Measurements from ENCODE around the gene PDE6C. TPM values are rescaled to one million over a fixed set of nuclear protein-coding genes. Genes with fewer than 3 reads are reported as not detected.

PDE6C gene
- total and polyA plus RNA-seq, 5 experiments from 2014 or later = 0.19 TPM; not detected in 4

DNA sequence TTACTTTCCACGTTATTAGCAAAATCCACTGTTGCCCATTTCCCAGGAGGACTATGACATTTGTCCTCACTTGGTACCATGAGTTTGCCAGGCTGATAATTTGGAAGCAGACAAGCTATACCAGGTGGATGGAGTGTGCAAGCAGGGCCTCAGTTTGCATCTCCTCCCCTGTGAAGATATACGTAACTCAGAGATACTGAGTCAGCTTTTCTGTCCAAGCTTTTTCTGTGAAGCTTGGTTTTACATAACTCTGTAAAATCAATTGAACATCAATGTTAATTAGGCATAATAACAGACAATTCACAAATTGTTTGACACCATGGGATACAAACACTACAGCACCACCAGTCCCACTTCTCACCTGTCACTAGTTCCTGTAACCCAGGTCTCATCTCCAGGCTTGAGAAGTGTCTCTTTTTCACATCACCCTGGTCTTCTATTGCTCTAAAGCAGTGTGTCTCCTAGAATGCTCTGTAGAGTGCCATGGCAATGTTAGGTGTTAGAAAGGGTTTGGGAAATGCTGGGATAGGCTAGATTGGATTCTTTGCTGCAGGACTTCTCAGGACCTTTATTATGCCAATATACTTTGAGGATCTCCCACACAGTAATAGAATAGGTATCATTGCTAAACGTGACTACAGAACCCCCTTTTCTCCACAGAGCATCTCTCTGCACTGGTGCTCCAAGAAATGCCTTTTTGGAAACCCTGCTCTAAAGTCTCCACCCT, 32.2 kb upstream of the PDE6C start:
- peaks cover 8 to 18% (median 11%) of the 10 kb centered on the region in 5 donors for H3K27me3 Mint-ChIP-seq

DNA sequence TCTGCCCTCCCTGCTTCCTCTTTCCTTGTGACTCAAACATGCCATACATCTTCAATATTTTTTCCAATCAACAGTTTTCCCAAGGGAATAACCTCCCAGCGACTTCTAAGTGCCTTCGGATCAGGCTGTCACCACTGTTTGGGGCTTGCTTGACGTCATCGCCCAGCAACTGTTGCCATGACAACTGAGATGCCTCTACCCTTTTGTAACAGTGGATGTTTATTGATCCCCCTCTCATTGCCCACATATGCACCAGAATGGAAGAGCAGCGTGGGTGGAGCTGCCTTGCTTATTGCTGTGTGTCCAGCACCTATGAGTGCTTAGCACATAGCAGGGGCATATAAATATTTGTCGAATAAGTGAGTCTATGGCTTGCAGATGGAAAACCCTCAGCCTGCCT, 31.5 kb upstream of the PDE6C start:
- peaks cover 0 to 21% (median 11%) of the 10 kb centered on the region in 9 donors for H3K9me3 Mint-ChIP-seq
- peaks cover 8 to 18% (median 11%) of the 10 kb centered on the region in 5 donors for H3K27me3 Mint-ChIP-seq
- ATAC-seq (no peak), DNase-seq (no peak)
- H3K27ac Mint-ChIP-seq = no peak overlapping the region
- no peaks in the 10 kb centered on the region for H3K4me1 Mint-ChIP-seq
- no peak overlapping the region for H3K4me3 Mint-ChIP-seq
- peaks cover 0 to 18% (median 0%) of the 10 kb centered on the region in 3 donors for H3K36me3 Mint-ChIP-seq
- POLR2A ChIA-PET = no interaction called here

More for the DNA sequence above, 32.2 kb upstream of the PDE6C start:
- Mint-ChIP-seq H3K4me1 (no peaks in the 10 kb centered on the region), H3K4me3 (no peak overlapping the region), H3K36me3 (peaks cover 0 to 18% (median 0%) of the 10 kb centered on the region in 3 donors), H3K27ac (no peak overlapping the region), H3K9me3 (peaks cover 0 to 21% (median 11%) of the 10 kb centered on the region in 9 donors)
- ATAC-seq = no peak
- no peak for DNase-seq
- POLR2A ChIA-PET = no interaction called here

DNA sequence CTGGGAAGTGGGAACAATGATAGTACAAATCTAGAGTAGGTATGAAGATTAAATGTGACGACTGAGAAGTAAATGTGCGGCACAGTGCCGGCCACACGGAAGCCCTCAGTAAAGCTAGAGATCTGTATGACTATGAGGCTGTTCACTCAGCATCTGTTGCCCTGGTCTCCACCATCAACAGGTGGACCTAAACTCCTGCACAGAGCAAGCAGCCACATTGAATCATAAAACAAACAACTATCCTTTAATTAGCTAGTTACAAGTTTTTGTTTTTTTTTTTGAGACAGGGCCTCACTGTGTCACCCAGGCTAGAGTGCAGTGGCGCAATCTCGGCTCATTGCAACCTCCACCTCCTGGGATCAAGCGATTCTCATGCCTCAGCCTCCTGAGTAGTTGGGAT, 27.9 kb upstream of the PDE6C start:
- Mint-ChIP-seq H3K4me1 (no peaks in the 10 kb centered on the region), H3K36me3 (peaks cover 0 to 15% (median 0%) of the 10 kb centered on the region in 3 donors), H3K9me3 (peaks cover 0 to 15% (median 9%) of the 10 kb centered on the region in 9 donors), H3K27ac (no peak overlapping the region), H3K4me3 (no peak overlapping the region), H3K27me3 (peaks cover 5 to 19% (median 9%) of the 10 kb centered on the region in 5 donors)
- POLR2A ChIA-PET = no interaction called here
- DNase-seq (no peak), ATAC-seq (no peak)

DNA sequence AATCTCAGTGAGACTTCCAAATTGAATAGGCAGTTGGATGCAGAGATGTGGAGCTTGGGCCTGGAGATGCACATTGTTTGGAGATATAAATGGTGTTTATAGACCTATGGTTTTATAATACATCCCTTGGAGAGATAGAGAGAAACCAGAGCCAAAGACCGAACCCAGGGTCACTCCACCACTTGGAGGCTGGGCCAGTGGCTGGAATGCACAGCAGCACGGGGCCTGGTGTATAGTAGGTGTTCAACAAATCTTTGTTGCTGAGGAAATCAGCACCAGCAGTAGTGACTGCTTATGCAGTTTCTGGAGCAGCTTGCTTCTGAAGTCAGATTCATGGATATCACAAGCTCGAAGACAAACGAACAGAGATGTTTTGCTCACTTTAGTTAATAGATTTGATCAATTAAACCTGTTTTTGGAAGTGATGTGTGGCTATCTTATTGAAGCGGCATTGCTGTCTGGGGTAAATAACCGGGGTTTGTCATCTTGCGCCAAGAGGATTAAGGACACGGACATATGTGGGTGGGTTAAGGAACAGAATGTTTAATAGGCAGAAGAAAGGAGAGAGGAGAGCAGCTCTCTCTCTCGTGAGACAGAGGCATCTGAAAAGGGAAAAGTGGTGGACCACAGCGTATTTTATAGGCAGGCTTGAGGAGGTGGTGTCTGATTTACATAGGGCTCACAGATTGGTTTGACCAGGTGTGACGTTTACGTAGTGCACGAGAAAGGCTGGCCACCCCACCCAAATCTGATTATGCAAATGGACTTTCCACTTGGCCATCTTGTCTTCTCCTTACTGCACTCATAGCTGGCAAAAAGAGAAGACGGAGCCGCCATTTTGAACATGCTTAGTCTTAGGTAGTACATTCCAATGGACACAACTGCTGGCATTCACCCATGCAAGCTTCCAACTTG, 22.4 kb upstream of the PDE6C start:
- ATAC-seq (no peak), DNase-seq (no peak)
- H3K4me1 Mint-ChIP-seq = no peaks in the 10 kb centered on the region
- H3K4me3 Mint-ChIP-seq = no peak overlapping the region
- no peaks in the 10 kb centered on the region for H3K9me3 Mint-ChIP-seq
- H3K36me3 Mint-ChIP-seq = no peaks in the 10 kb centered on the region
- H3K27me3 Mint-ChIP-seq = peaks cover 0 to 13% (median 1%) of the 10 kb centered on the region in 5 donors
- POLR2A ChIA-PET = no interaction called here
- H3K27ac Mint-ChIP-seq = no peak overlapping the region

DNA sequence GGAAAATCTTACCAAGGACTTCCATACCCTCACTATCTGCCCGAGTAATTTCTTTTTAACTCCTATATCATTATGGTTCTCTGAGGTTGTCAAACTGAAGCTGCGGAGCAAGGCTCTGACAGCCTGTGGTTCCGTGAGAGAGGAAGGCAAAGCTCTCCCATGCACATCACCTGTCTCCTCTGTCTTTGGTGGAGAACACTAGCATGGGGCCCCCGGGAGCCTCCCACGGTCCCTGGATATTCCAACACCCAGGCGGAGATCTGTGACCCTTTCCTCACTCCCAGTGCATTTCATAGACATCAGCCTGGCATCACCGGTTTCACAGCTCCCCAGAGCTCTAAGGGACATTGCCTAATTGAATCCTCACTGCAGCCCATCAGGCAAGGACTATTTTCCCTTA, 21.7 kb upstream of the PDE6C start:
- no peaks in the 10 kb centered on the region for H3K9me3 Mint-ChIP-seq

DNA sequence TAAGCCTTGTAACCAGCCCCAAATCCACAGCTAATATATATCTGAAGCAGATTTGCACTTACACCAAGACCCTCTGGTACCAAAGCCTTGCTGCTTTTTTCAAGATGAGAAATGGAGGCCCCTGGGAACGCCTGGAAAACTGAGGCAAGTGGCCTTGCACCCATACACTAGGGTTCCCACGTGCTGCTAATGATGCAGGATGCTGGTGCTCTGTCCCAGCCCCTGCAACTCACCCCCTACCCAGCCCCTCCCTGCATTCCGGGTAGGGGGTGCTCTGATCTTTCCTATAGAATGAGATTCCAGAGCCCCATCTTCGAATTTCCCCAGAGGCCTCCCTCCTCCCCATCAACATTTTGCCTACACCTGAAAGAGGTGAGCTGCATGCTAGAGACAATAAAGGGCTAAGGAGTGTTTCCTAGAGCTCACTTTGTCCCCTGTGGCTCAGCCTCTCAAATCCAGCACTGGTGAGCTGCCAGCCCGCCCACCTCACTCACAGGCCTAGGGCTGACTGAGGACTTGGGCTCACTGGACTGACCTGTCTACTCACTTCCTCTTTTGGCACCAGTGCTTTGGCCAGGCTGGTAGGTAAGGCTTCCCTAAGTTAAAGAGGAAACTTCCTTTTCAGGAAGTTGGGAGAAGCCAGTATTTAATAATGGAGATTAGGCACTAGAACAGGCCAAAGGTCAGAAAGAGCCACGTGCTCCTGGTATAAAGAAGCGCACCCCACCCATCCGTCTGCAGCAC, 21.1 kb upstream of the PDE6C start:
- Mint-ChIP-seq H3K27ac (no peak overlapping the region), H3K9me3 (no peaks in the 10 kb centered on the region)
- DNase-seq = no peak

More for the DNA sequence above, 21.7 kb upstream of the PDE6C start:
- ATAC-seq (no peak), DNase-seq (no peak)
- POLR2A ChIA-PET = no interaction called here
- Mint-ChIP-seq H3K27ac (no peak overlapping the region), H3K27me3 (peaks cover 0 to 13% (median 1%) of the 10 kb centered on the region in 5 donors), H3K4me1 (no peaks in the 10 kb centered on the region), H3K36me3 (no peaks in the 10 kb centered on the region), H3K4me3 (no peak overlapping the region)

DNA sequence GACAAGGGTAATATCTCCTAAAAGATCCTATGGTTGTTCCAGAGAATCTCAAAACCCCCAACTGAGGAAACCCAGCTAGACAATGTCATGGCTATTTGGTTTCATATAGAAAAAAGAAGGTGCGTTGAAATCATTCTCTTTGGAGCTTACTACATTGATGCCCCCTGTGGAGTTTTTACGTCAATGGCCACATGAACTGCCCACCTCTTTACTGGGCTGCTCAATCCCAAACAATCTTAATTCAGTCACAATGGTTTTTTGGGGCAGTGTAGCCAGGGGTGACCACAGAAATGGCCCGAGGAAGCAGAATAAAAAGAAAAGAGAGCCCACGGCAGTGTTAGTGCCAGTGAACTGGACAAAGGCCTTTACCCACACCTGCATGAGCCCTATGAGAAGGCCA, 19.1 kb upstream of the PDE6C start:
- Mint-ChIP-seq H3K4me3 (no peak overlapping the region), H3K27me3 (peaks cover 0 to 13% (median 1%) of the 10 kb centered on the region in 5 donors), H3K27ac (no peak overlapping the region), H3K4me1 (no peaks in the 10 kb centered on the region), H3K36me3 (no peaks in the 10 kb centered on the region), H3K9me3 (no peaks in the 10 kb centered on the region)
- ATAC-seq (no peak), DNase-seq (no peak)
- POLR2A ChIA-PET = no interaction called here

More for the DNA sequence above, 21.1 kb upstream of the PDE6C start:
- no peak for ATAC-seq
- Mint-ChIP-seq H3K4me3 (no peak overlapping the region), H3K36me3 (no peaks in the 10 kb centered on the region), H3K27me3 (peaks cover 0 to 13% (median 1%) of the 10 kb centered on the region in 5 donors), H3K4me1 (no peaks in the 10 kb centered on the region)
- POLR2A ChIA-PET = no interaction called here

DNA sequence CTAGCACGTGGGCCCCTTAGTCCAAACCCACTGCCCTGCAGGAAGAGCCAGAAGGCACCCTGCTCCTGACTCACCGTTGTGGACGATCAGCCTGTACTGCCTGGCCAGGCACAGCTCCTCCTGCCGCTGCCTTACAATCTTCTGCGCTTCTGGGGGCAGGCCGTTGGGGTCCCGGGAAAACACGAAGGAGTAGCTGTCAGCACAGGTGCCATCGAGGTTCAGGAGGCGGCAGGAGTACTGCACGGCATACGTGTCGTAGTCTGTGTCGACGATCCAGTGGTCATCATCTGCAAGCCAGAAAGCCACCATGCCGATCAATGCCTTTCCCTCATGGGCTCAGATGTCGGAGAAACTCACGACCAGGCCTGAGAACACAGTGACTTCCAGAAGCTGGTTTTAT, 18.6 kb upstream of the PDE6C start:
- Mint-ChIP-seq H3K36me3 (no peaks in the 10 kb centered on the region), H3K9me3 (no peaks in the 10 kb centered on the region), H3K4me3 (no peak overlapping the region), H3K27ac (no peak overlapping the region), H3K27me3 (peaks cover 0 to 11% (median 3%) of the 10 kb centered on the region in 5 donors), H3K4me1 (no peaks in the 10 kb centered on the region)
- no peak for DNase-seq
- ATAC-seq = no peak
- POLR2A ChIA-PET = no interaction called here

DNA sequence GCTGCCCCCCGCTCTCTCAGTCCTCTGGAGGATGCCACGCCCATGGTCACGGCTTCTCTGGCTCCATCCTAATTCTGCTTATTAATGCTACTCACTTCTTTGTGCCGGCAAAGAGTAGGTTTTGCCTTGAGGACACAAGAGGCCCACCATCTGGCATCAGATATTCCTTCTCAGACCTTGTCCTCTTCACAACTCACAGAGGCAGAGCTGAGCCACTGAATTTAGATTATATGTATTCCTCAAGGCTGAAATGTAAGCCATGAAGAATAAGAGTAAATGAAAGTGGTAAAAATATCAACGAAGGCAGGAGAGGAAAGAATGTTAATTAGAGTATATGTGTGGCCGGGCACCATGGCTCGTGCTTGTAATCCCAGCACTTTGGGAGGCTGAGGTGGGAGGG, 17.8 kb upstream of the PDE6C start:
- no peak overlapping the region for H3K4me3 Mint-ChIP-seq

DNA sequence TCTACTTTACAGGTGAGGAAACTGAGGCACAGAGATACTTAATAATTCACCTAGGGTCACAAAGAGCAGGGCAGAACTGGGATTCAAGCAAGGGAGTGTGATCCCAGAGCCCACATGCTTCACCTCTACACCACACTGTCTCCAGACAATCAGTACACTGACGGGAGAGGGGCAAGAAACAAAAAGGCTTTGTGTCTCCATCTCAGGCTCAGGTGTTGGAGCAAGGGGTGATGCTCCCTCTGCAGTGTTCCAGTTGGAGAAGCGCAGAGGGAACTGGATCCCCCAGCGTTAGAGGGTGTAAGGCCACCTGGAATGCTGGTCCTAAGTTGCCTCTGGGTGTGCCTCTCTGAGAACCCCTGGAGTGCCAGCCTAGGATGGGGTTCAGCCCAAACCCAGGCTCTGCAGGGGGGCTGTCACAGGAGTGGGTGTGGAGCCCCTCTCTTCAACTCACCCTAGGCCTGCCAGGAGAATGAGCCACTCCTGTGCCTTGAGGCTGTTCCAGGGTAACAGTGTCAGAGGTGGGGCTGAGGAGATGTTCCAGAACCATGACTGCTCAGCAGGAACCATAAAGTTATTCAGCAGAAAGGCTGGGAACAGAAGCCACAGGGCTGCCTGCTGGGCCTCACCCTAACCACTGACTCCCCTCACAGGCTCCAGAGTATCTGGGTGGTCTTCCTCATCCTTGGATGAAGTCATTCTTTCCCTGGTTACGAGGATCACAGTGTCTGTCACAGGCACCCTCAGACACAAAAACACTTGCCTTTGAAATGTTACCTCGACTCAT, 16.8 kb upstream of the PDE6C start:
- DNase-seq = no peak
- POLR2A ChIA-PET = no interaction called here
- no peak for ATAC-seq
- H3K36me3 Mint-ChIP-seq = no peaks in the 10 kb centered on the region
- H3K4me1 Mint-ChIP-seq = peaks cover 0 to 4% (median 0%) of the 10 kb centered on the region in 4 donors
- peaks cover 7 to 15% (median 11%) of the 10 kb centered on the region in 5 donors for H3K27me3 Mint-ChIP-seq
- H3K4me3 Mint-ChIP-seq = no peak overlapping the region
- H3K27ac Mint-ChIP-seq = no peak overlapping the region
- no peaks in the 10 kb centered on the region for H3K9me3 Mint-ChIP-seq

More for the DNA sequence above, 17.8 kb upstream of the PDE6C start:
- Mint-ChIP-seq H3K4me1 (no peaks in the 10 kb centered on the region), H3K9me3 (no peaks in the 10 kb centered on the region), H3K36me3 (no peaks in the 10 kb centered on the region), H3K27me3 (peaks cover 4 to 8% (median 6%) of the 10 kb centered on the region in 5 donors), H3K27ac (no peak overlapping the region)
- ATAC-seq (no peak), DNase-seq (no peak)
- POLR2A ChIA-PET = no interaction called here

DNA sequence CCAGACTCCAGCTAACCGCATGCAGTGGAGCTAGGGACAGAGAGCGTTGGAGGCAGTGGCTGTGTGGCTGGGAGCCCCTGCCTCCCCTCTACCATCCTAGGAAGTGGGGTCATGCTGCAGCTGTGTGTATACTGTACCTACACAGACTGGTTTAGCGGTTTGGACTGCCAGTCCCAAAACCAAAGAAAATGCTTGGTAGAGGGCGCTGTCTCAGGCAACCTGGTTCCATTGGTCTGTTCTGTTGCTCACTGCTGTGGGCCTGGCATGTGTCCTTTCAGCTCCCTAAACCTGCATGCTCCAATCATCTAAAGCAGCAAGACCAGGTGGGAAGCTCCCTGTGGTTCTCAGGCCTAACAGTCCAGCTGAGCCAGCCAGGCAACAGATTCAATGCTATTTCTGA, 15.8 kb upstream of the PDE6C start:
- Mint-ChIP-seq H3K4me1 (peaks cover 0 to 4% (median under 1%) of the 10 kb centered on the region in 4 donors), H3K27me3 (peaks cover 6 to 18% (median 11%) of the 10 kb centered on the region in 5 donors), H3K9me3 (no peaks in the 10 kb centered on the region), H3K36me3 (no peaks in the 10 kb centered on the region), H3K4me3 (no peak overlapping the region), H3K27ac (no peak overlapping the region)
- DNase-seq = no peak
- POLR2A ChIA-PET = no interaction called here
- ATAC-seq = no peak

DNA sequence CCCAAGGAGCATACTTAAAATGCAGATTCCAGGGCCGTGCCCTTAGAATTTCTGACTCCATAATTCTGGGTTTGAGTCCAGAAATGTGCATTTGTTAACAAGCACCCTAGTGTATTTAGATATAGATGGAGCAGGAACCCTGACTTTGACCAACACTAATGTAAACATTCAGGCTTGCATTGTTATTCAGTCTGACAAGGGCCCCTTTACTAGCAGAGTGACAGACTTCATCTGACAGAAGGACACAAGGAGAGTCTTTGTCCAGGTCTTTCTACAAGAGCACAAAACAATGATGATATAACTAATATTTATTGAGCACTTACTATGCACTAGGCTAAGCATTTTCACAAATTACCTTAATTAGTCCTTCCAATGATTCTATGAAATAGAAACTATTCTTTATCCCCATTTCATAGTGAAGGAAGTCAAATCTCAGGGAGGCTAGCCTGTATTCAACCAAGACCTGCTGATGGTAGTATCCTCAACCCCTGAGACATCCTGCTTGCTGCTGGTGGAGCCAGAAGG, 15.2 kb upstream of the PDE6C start:
- POLR2A ChIA-PET = no interaction called here
- no peak for ATAC-seq

More for the DNA sequence above, 15.2 kb upstream of the PDE6C start:
- no peak overlapping the region for H3K4me3 Mint-ChIP-seq
- H3K36me3 Mint-ChIP-seq = no peaks in the 10 kb centered on the region
- no peak for DNase-seq
- H3K4me1 Mint-ChIP-seq = peaks cover 0 to 4% (median 2%) of the 10 kb centered on the region in 4 donors
- H3K27me3 Mint-ChIP-seq = peaks cover 12 to 24% (median 17%) of the 10 kb centered on the region in 5 donors
- no peaks in the 10 kb centered on the region for H3K9me3 Mint-ChIP-seq
- no peak overlapping the region for H3K27ac Mint-ChIP-seq

Measured in naive thymus-derived CD8-positive, alpha-beta T cell (primary cell).